ENCODE data around the gene NINJ2. TPM values are rescaled to one million over a fixed set of nuclear protein-coding genes. Genes with fewer than 3 reads are reported as not detected.
A peak's percentile ranks its signal among the peaks of the same experiment; 100 is the strongest.

NINJ2 gene
- total RNA-seq, 1 experiment from 2014 or later = 0.24 TPM

GRCh38 chr12:685388-685787 lies 22.1 kb upstream of the NINJ2 start:
- Histone ChIP-seq H3K79me2 (ENCODE audit: insufficient read depth, low read length) (no peaks in the 10 kb centered on the region), H2BK15ac (ENCODE audit: low read depth, low read length) (no peak overlapping the region), H3K4me1 (ENCODE audit: insufficient read depth, low read length) (no peaks in the 10 kb centered on the region), H3T11ph (ENCODE audit: low read length) (no peak overlapping the region), H3K14ac (ENCODE audit: insufficient read depth, low read length) (no peak overlapping the region), H3K27me3 (ENCODE audit: insufficient read depth, low read length) (no peaks in the 10 kb centered on the region), H3K4ac (ENCODE audit: low read depth, low read length) (no peak overlapping the region), H2BK12ac (ENCODE audit: insufficient read length, low read depth, low read length) (no peak overlapping the region), H3K18ac (ENCODE audit: insufficient read length, low read depth, low read length) (no peak overlapping the region), H3K4me2 (ENCODE audit: insufficient read depth, insufficient read length, low read length) (no peak overlapping the region), H2BK20ac (ENCODE audit: low read depth, low read length, poor library complexity, severe bottlenecking) (no peak overlapping the region), H4K8ac (replicated peaks; ENCODE audit: insufficient read length, low read depth, low read length) (no peak overlapping the region), H3K56ac (ENCODE audit: insufficient read length, low read depth, low read length) (no peak overlapping the region), H3K9me3 (ENCODE audit: control insufficient read depth, low read depth, low read length) (no peaks in the 10 kb centered on the region), H2BK5ac (ENCODE audit: insufficient read length, low read length) (no peak overlapping the region), H3K27ac (ENCODE audit: insufficient read length, low read depth, low read length) (no peak overlapping the region), H3K23me2 (ENCODE audit: insufficient read length, low read depth, low read length, poor library complexity, severe bottlenecking) (no peaks in the 10 kb centered on the region), H2AFZ (ENCODE audit: low read length) (no peak overlapping the region), H3K23ac (ENCODE audit: insufficient read length, low read depth, low read length) (no peak overlapping the region), H4K20me1 (ENCODE audit: control insufficient read depth, insufficient read depth, insufficient read length) (no peaks in the 10 kb centered on the region), H2AK5ac (ENCODE audit: insufficient read length, low read length) (no peak overlapping the region), H4K5ac (ENCODE audit: insufficient read length, low read depth, low read length) (no peak overlapping the region), H2BK120ac (ENCODE audit: low read depth, low read length, poor library complexity, severe bottlenecking) (no peak overlapping the region), H3K9ac (ENCODE audit: extremely low read depth, insufficient read length, low read length) (no peak overlapping the region), H4K91ac (ENCODE audit: insufficient read length, low read depth, low read length) (no peak overlapping the region), H3K79me1 (ENCODE audit: insufficient read depth, low read depth, low read length, poor library complexity, severe bottlenecking) (no peaks in the 10 kb centered on the region)
- no peaks in the 10 kb centered on the region; a peak in 1 of 7 replicates for H3K36me3 Mint-ChIP-seq (ENCODE audit: insufficient read depth in 1 of 3, low read depth in 3 of 3)
- H3K27me3 Mint-ChIP-seq (ENCODE audit: low read depth) = no peaks in the 10 kb centered on the region; the same call in 1 of the 2 replicates
- WGBS (ENCODE audit: extremely low coverage, insufficient read length, low lambda C conversion rate) = no CpG with 5 or more reads among the region's 3 CpGs
- H3K4me3 Mint-ChIP-seq = peak overlapping the region in 1 of 2 experiments; percentile 12; a peak in 1 of 5 replicates
- H3K4me1 Mint-ChIP-seq = peaks cover 2 to 3% of the 10 kb centered on the region in 2 experiments; a peak in 1 of 4 replicates
- DNase-seq = no peak
- H3K9me3 Mint-ChIP-seq = no peaks in the 10 kb centered on the region; a peak in 1 of 5 replicates
- H3K27ac Mint-ChIP-seq = no peak overlapping the region; a peak in 1 of 7 replicates
- TF ChIP-seq CTCF (conservative IDR thresholded peaks at IDR 0.05) = no peak

All from H9 (cell line).